NCI-H510A (cell line): Measurements from ENCODE around the gene SAMD10.
"Not testable (repeated sequence)": the region's sequence is repeated elsewhere in the genome, so short reads cannot be mapped to it uniquely, and the experiment has no call there.

Experiments
- DNase-seq: peaks from one replicate; lab custom pipeline; 2025; lab: John Stamatoyannopoulos, UW

Gene SAMD10

DNA sequence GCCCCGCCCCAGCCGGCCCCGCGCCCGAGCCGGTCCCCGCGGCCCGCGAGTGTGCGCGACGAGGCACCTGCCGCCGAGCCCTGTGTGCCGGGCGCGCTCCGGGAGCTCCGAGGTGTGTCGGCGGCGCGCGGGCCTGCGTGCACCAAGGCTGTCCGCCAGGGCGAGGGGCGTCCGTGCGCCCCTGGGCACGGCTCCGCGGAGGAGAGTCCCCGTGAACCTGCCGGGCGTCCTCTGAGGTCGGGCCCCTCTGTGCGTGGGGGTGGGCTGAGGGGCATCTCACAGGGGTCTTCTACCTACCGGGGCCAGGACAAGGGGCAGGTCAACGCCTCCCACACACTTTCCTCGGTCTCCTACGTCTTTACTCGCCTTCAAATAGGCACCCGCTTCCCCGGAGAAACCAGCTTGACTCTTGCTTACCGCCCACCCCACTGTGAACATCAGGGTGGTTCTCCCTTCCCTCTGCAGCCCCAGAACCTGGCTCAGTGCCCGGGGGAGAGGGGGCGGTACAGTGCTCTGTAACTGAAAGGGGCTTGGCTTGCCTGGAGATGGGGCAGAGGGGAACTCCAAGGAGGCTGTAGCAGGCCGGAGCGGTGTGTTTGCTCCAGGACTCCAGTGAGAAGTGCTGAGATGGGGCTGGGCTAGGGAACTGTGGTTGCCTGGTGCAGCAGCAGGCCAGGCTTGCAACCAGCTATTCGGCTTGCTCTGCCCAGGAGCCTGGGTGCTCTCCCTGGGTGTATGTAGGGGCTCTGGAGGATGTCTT lies at the start of gene SAMD10:
Gene SAMD10 (minus strand): TSS at position 86 of the 760 bp plus-strand sequence. CDS start 175 bp downstream, outside the sequence.
- peak; percentile 31 for DNase-seq

- no peak for DNase-seq
Observed at GRCh38 chr20:64027981-64028685, 48.7 kb upstream of the SAMD10 start.

DNA sequence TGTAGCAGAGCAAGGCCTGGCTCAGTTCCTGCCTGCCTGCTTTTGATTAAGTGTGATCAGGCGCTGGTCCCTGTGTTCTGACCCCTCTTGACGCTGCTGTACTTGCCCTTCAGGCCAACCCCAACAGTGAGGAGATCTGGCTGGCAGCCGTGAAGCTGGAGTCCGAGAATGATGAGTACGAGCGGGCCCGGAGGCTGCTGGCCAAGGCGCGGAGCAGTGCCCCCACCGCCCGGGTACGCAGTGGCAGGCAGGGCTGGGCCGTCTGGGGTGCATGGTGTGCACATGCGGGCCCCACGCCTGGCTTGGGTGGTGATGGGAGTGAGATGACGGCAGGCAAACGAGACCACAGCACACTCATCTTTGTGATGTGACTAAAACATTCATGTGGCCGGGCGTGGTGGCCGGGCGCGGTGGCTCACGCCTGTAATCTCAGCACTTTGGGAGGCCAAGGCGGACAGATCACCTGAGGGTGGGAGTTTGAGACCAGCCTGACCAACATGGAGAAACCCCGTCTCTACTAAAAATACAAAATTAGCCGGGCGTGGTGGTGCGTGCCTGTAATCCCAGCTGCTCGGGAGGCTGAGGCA lies 46.5 kb upstream of the SAMD10 start:
- DNase-seq, result no peak

DNA sequence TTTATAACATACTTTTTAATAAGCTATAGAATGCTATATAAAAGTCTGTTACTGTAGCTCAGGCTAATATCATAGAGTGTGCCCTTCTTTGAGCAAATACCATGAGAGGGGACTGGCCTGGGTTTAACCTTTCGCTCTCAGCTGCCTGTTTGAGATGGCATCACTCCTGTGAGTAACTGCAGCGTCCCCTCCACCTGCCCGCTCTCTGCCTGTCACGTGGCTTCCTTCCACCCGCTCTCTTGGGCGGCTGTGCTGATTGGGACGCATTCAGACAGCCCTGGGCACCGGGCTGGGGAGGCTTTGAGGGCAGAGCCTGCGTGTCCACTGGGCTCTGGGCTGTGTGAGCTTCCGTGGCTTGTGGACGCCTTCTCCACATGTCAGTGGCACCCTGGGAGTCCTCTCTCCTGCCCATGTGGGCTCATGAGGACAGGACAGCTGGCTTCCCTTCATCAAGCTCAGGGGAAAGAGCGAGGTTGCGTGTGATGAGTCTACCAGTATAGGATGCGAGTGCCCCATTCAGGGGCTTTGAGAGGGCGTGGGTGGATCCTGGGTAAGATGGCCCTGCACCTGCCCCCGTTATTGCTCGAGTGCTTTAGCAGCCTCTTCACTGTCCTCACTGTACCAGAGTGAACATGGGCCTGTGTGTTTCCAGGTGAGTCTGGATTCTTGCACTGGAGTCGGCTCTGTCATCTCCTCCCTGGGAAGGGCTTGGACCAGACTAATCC lies 45.8 kb upstream of the SAMD10 start:
- no peak for DNase-seq

GRCh38 chr20:64024141-64024990 lies 44.9 kb upstream of the SAMD10 start:
- DNase-seq, result no peak

- no peak for DNase-seq
Observed at GRCh38 chr20:64023361-64024140, 44.1 kb upstream of the SAMD10 start.

DNA sequence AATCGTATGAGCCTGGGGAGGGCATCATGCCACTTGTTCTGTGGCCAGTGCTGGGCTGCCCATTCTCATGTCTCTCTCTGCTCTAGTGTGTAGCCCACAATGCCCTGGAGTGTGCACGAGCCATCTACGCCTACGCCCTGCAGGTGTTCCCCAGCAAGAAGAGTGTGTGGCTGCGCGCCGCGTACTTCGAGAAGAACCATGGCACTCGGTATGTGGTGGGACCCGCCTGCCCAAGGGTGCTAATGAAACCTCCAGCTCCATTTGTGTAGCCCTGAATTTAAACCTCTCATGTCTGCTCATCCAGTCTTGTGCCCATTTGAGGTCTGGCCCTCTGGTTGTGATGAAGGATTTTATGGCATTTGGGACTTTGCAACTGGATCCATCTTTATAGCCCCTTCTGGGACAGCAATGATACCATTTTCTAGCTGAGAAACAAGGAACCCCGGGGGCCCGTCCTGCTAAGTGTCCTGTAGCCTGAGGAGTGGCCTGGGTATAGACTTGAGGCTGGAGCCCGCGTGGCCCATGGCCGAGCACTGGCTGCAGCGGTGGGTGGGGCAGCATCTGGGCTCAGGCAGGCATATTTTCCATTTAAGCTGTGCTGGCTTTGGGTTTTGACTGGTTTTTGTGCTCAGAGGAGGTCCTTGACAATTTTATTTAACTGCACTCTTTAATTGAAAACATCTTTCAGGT lies 43.4 kb upstream of the SAMD10 start:
- no peak for DNase-seq

GRCh38 chr20:64021124-64021975 lies 41.9 kb upstream of the SAMD10 start:
- no peak for DNase-seq

DNA sequence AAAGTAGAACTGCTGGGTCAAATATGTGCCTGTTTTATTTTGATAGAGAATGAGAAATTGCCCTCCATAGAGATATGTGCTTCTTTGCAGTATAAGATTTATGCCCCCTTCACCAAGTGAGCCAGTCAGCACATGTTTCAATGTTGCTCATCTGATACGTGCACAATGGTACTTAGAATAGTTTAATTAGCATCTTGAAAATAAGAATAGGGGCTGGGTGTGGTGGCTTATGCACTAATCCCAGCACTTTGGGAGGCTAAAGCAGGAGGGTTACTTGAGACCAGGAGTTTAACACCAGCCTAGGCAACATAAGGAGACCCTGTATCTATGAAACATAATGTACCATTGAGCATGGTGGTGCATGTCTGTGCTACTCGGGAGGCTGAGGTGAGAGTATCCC lies 36.2 kb upstream of the SAMD10 start:
- DNase-seq, result no peak

DNA sequence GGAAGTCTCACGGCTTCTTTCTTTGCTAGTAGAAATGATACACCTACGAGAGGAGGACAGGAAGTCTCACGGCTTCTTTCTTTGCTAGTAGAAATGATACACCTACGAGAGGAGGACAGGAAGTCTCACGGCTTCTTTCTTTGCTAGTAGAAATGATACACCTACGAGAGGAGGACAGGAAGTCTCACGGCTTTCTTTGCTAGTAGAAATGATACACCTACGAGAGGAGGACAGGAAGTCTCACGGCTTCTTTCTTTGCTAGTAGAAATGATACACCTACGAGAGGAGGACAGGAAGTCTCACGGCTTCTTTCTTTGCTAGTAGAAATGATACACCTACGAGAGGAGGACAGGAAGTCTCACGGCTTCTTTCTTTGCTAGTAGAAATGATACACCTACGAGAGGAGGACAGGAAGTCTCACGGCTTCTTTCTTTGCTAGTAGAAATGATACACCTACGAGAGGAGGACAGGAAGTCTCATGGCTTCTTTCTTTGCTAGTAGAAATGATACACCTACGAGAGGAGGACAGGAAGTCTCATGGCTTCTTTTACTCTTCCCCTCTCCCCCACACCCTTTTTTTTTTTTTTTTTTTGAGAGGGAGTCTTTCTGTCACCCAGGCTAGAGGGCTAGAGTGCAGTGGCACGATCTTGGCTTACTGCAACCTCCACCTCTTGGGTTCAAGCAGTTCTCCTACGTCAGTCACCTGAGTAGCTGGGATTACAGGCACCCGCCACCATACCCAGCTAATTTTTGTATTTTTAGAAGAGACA lies 33.1 kb upstream of the SAMD10 start:
- not testable (repeated sequence) for DNase-seq

- no peak for DNase-seq
Observed at GRCh38 chr20:64011366-64011779, 31.9 kb upstream of the SAMD10 start.

GRCh38 chr20:64010711-64011237 lies 31.3 kb upstream of the SAMD10 start:
- no peak for DNase-seq

- DNase-seq, result no peak
Observed at GRCh38 chr20:64009811-64010387, 30.5 kb upstream of the SAMD10 start.

DNA sequence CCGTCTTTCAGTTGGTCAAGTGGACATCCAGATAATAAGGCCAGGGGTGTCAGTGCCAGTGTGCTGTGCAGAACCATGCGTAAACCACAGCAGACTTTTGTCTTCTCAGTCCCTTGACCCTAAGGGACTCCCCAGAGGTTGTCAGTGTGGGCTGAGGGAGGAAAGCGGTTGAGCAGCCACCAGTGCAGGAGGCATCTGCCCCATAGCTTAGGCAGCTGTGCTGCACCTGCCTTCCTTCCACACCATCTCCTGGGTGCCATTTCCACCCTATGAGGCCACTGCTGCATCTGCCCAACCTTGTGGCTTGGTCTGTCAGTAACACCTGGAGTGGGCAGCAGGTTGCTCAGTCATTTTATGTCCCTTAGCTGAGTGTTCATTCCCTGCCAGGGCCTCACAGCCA lies 27.5 kb upstream of the SAMD10 start:
- DNase-seq, result no peak

GRCh38 chr20:64006490-64006889 lies 27.0 kb upstream of the SAMD10 start:
- no peak for DNase-seq

DNA sequence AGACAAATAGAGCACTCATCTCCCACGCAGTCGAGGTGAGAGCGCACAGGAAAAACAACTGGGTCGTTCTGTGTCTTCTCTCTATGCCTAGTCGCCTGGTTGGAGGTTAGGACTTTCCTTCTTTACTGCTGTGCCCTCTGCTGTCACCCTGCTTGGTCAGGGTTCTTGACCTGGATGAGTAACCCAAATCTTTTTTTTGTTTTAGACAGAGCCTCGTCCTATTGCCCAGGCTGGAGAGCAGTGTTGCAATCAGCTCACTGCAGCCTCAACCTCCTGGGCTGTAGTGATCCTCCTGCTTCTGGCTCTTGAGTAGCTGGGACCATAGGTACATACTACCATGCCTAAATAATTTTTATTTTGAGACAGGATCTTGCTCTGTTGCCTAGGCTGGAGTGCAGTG lies 26.0 kb upstream of the SAMD10 start:
- DNase-seq, result no peak

GRCh38 chr20:64003960-64004725 lies 24.7 kb upstream of the SAMD10 start:
- DNase-seq, result no peak
